SK-N-SH (cell line): ENCODE measurements around the gene SRSF10.

Experiments used
- CHD2 ChIP-seq: fragments of 150-350 bp; IDR thresholded peaks from 2 replicates; pipeline ENCODE4 v1.6.1; 2018; ENCODE audit warnings: low read length; ENCODE audit not compliant: partially characterized antibody
- EP300 ChIP-seq, 2 experiments: IDR thresholded peaks; 2 replicates each; pipeline versions ENCODE4 v1.4.0 to v1.6.1; 2012; ENCODE audit warnings: borderline replicate concordance in 1 of 2, low read depth in 1 of 2, low read length in 1 of 2
- FOXM1 ChIP-seq: IDR thresholded peaks from 2 replicates; pipeline ENCODE4 v1.4.0; 2012; ENCODE audit warnings: low read depth, mild to moderate bottlenecking
- RAD21 ChIP-seq: IDR thresholded peaks from 2 replicates; pipeline ENCODE4 v1.6.1; 2012; ENCODE audit warnings: mild to moderate bottlenecking, low read length
- SMC3 ChIP-seq: IDR thresholded peaks from 2 replicates; pipeline ENCODE4 v1.6.1; 2012; ENCODE audit warnings: low read depth, low read length, improper control_type of control experiment
- TEAD4 ChIP-seq: IDR thresholded peaks from 2 replicates; pipeline ENCODE4 v1.4.0; 2012; ENCODE audit warnings: mild to moderate bottlenecking, borderline replicate concordance; ENCODE audit not compliant: insufficient read depth
- TF ChIP-seq, protein P1 (sequence below): fragments of 200-600 bp; sonication (generic); IDR thresholded peaks from 2 replicates; pipeline ENCODE4 v1.6.1; 2017; ENCODE audit warnings: antibody characterized with exemption, mild to moderate bottlenecking, moderate library complexity

DNA sequence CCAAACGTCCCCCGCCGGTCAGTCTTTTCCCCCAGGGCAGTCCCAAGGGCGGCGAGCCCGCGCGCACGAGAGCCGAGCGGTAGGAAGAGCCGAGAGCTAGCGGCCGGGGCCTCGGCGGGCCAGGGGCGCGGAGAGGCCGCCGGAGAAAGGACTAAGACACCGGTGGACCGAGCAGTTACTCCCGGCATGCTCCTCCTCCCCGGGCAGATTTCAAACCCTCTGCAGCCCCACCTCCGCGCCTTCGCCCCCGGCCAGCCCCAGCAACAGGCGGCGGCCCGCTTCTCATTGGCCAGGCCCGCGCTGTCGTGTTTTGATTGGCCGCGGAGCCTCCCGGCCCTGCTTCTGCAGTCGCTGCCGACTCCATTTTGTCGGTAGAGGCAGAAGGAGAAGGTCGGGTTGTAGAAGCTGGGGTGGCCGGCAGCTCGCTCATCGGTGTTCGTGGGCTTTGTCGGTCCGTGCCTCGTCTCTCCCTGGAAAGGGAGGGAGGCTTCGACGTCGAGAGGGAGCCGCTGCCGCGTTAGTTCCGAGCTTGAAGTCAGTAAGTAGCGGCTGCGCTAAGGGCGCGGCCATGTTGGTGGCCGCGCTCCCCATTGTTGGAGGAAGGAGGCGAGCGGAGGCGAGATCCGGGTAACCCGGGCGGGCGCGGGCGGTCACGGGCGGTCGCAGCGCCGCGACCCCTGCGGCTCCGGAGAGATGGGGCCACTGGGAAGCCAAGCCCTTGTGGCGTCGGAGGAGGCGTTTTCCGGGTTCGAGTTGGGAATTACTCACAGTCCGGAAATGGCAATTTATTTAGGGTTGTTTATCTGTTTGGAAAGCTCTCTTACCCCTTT, 20.5 kb downstream of the SRSF10 start, which contains the start of gene PNRC2:
- TF ChIP-seq CHD2 (peak; percentile 9), RAD21 (no peak), FOXM1 (0 out of 2 replicates have a peak, but pooled peaks have one; percentile 18), SMC3 (no peak), EP300 (IDR thresholded peaks at IDR 0.05; ENCODE audit: borderline replicate concordance in 1 of 2, low read depth in 1 of 2, low read length in 1 of 2) (peak; percentile 61 to 82; a peak in 3 of 4 replicates), TEAD4 (0 out of 2 replicates have a peak, but pooled peaks have one; percentile 34)
- TF ChIP-seq, protein P1, sequence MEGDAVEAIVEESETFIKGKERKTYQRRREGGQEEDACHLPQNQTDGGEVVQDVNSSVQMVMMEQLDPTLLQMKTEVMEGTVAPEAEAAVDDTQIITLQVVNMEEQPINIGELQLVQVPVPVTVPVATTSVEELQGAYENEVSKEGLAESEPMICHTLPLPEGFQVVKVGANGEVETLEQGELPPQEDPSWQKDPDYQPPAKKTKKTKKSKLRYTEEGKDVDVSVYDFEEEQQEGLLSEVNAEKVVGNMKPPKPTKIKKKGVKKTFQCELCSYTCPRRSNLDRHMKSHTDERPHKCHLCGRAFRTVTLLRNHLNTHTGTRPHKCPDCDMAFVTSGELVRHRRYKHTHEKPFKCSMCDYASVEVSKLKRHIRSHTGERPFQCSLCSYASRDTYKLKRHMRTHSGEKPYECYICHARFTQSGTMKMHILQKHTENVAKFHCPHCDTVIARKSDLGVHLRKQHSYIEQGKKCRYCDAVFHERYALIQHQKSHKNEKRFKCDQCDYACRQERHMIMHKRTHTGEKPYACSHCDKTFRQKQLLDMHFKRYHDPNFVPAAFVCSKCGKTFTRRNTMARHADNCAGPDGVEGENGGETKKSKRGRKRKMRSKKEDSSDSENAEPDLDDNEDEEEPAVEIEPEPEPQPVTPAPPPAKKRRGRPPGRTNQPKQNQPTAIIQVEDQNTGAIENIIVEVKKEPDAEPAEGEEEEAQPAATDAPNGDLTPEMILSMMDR = no peak
